Nephron progenitor cell (in vitro differentiated cells): ENCODE measurements around the gene PLXNA4.
A peak's percentile ranks its signal among the peaks of the same experiment; 100 is the strongest.

Source experiments
- DNase-seq: peaks from one replicate; pipeline ENCODE4 v3.0.0; 2021
- H3K27ac Mint-ChIP-seq: 2 replicates; pipeline ENCODE4 v1.8.0; 2021; ENCODE audit warnings: mild to moderate bottlenecking, moderate library complexity, mixed read lengths
- H3K27me3 Mint-ChIP-seq: 2 replicates; pipeline ENCODE4 v1.8.0; 2021; ENCODE audit warnings: mild to moderate bottlenecking, low read depth, mixed read lengths; ENCODE audit not compliant: poor library complexity
- H3K36me3 Mint-ChIP-seq: 2 replicates; pipeline ENCODE4 v1.8.0; 2021; ENCODE audit warnings: low read depth, mixed read lengths
- H3K4me1 Mint-ChIP-seq: 2 replicates; pipeline ENCODE4 v1.8.0; 2021; ENCODE audit warnings: mixed read lengths
- H3K4me3 Mint-ChIP-seq: 2 replicates; pipeline ENCODE4 v1.8.0; 2021; ENCODE audit warnings: mild to moderate bottlenecking, moderate library complexity, mixed read lengths
- H3K9me3 Mint-ChIP-seq: 2 replicates; pipeline ENCODE4 v1.8.0; 2021; ENCODE audit warnings: mild to moderate bottlenecking, moderate library complexity, mixed read lengths
- CTCF ChIP-seq: fragments of 200-600 bp; sonication (generic); IDR thresholded peaks from 2 replicates; pipeline ENCODE4 v1.5.0; 2021; ENCODE audit warnings: antibody characterized with exemption

PLXNA4 gene

GRCh38 chr7:132083537-132084123, 492.6 kb downstream of the PLXNA4 start:
- Mint-ChIP-seq H3K4me3 (no peak overlapping the region), H3K27ac (peak overlapping the region; percentile 38), H3K4me1 (peaks cover 19% of the 10 kb centered on the region), H3K27me3 (peaks cover 14% of the 10 kb centered on the region), H3K36me3 (no peaks in the 10 kb centered on the region), H3K9me3 (no peaks in the 10 kb centered on the region)
- DNase-seq = no peak
- TF ChIP-seq CTCF = no peak

GRCh38 chr7:132083126-132083525, 493.1 kb downstream of the PLXNA4 start:
- Mint-ChIP-seq H3K27ac (no peak overlapping the region), H3K36me3 (no peaks in the 10 kb centered on the region), H3K4me1 (peaks cover 19% of the 10 kb centered on the region), H3K27me3 (peaks cover 14% of the 10 kb centered on the region), H3K4me3 (no peak overlapping the region), H3K9me3 (no peaks in the 10 kb centered on the region)
- no peak for DNase-seq
- TF ChIP-seq CTCF = no peak

GRCh38 chr7:132082394-132082793, 493.9 kb downstream of the PLXNA4 start:
- H3K36me3 Mint-ChIP-seq = no peaks in the 10 kb centered on the region
- H3K9me3 Mint-ChIP-seq = no peaks in the 10 kb centered on the region
- peaks cover 19% of the 10 kb centered on the region for H3K4me1 Mint-ChIP-seq
- no peak overlapping the region for H3K27ac Mint-ChIP-seq
- TF ChIP-seq CTCF = no peak
- no peak overlapping the region for H3K4me3 Mint-ChIP-seq
- H3K27me3 Mint-ChIP-seq = peaks cover 14% of the 10 kb centered on the region
- DNase-seq = no peak

GRCh38 chr7:132081686-132082085, 494.6 kb downstream of the PLXNA4 start:
- no peak for DNase-seq
- H3K27me3 Mint-ChIP-seq = peaks cover 18% of the 10 kb centered on the region
- H3K4me1 Mint-ChIP-seq = peaks cover 19% of the 10 kb centered on the region
- H3K27ac Mint-ChIP-seq = no peak overlapping the region
- TF ChIP-seq CTCF = no peak
- no peaks in the 10 kb centered on the region for H3K9me3 Mint-ChIP-seq
- no peaks in the 10 kb centered on the region for H3K36me3 Mint-ChIP-seq
- no peak overlapping the region for H3K4me3 Mint-ChIP-seq

GRCh38 chr7:132080967-132081668, 495.2 kb downstream of the PLXNA4 start:
- no peak for DNase-seq
- no peak for TF ChIP-seq CTCF
- Mint-ChIP-seq H3K4me3 (no peak overlapping the region), H3K9me3 (no peaks in the 10 kb centered on the region), H3K27ac (no peak overlapping the region), H3K4me1 (peaks cover 24% of the 10 kb centered on the region), H3K36me3 (no peaks in the 10 kb centered on the region), H3K27me3 (peaks cover 19% of the 10 kb centered on the region)

GRCh38 chr7:132080467-132080866, 495.8 kb downstream of the PLXNA4 start:
- H3K27me3 Mint-ChIP-seq = peaks cover 21% of the 10 kb centered on the region
- no peak for DNase-seq
- no peak for TF ChIP-seq CTCF
- H3K9me3 Mint-ChIP-seq = no peaks in the 10 kb centered on the region
- no peak overlapping the region for H3K4me3 Mint-ChIP-seq
- H3K27ac Mint-ChIP-seq = no peak overlapping the region
- no peaks in the 10 kb centered on the region for H3K36me3 Mint-ChIP-seq
- peaks cover 30% of the 10 kb centered on the region for H3K4me1 Mint-ChIP-seq
